Iris pigment epithelial cell (primary cell): Measurements from ENCODE around the gene MED23.
"Not testable (repeated sequence)": the region's sequence is repeated elsewhere in the genome, so short reads cannot be mapped to it uniquely, and the experiment has no call there.

Experiments
- DNase-seq: peaks from one replicate; pipeline ENCODE4 v3.0.0-alpha.2; 2011; ENCODE audit warnings: low read depth

Gene MED23

DNA sequence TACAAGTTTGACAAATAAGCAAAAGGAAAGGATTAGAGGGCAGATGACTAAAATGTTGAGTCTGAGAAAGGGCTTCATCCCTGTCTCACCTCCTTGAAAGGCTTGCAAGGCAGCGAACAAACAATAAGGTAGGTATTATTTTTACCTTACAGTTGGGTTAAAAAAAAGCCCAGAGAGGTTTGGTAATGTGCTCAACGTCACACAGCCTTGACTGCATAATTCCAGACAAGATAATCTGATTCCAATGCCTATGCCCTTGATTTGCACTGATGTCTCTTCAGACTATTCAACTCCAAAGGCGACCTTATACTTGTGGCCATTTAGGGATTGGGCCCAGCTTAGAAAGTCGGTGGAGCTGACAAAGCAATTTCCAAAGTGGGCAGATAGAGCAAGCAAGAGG is 53.4 kb downstream of the MED23 start:
- no peak for DNase-seq

- no peak for DNase-seq
These were observed 53.9 kb downstream of the MED23 start for GRCh38 chr6:131574133-131574532.

GRCh38 chr6:131572686-131573415 is 55.2 kb downstream of the MED23 start, which contains the start of gene ARG1:
Gene ARG1, plus strand, starts transcription at chr6:131573226. Its CDS starts 57 bp downstream, at chr6:131573283.
- DNase-seq = no peak

DNA sequence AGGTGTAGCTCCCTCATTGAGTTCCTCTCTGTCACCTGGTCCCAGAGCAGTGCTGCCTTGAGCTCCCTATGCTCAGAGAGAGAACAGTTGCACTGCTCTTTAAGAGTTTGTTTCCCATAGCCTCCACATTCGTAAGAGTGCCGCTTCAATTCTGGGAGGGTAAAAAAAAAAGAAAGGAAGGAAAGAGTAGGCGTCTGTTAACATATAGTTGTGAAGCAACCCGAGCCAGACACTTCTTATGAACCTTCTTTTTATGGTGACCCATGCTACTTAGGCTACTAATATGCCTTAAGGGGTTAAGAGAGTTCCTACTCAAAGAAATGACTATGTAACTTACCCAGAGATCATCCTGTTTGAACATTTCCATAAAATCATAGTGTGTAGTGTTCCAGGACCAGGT is 59.3 kb downstream of the MED23 start:
- DNase-seq = no peak

DNA sequence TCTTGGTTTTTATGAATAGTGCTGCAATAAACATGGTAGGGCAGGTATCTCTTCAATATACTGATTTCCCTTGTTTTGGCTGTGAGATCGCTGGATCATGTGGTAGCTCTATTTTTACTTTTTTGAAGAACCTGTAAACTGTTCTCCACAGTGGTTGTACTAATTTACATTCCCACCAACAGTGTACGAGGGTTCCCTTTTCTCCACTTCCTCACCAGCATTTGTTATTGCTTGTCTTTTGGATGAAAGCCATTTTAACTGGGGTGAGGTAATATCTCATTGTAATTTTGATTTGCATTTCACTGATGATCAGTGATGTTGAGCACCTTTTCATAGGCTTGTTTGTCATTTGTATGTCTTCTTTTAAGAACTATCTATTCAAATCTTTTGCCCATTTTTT is 63.0 kb downstream of the MED23 start:
- no peak for DNase-seq

GRCh38 chr6:131561925-131562707 is 65.9 kb downstream of the MED23 start:
- no peak for DNase-seq

DNA sequence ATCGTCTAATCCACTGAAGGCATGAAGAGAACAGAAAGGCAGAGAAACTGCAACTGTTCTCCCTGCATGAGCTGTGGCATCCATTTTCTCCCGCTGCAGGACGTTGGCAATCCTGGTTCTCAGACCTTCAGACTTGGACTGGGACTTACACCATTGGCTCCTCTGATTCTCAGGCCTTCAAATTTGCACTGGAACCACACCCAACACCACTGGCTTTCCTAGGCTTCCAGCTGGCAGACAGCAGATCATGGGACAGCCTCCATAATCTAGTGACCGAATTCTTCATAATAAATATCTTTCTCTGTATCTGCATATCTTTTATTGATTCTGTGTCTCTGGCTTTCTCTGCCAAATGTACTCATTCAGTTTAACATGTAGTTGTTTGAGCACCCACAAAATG is 69.1 kb downstream of the MED23 start:
- DNase-seq = no peak

- DNase-seq = no peak
These were observed 72.0 kb downstream of the MED23 start for GRCh38 chr6:131555992-131556391.

DNA sequence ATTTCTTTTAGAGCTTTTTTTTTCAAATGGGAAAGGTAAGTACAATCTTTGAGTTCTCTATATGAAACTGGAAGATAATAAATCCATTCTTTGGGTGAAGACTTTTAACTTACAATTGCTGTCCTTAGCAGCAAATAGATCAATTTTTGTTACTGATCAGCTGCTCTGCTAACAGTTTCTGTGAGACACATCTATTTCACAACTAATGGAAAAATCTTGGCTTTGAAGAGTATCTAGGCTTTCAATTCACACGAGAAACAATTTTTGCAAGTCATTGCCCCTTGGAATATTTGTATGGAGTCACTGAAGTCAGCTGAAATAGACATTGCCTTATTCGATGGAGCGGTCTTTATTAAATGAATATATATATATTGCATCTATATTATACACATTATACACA is 75.5 kb downstream of the MED23 start:
- DNase-seq = no peak

- DNase-seq = no peak
These were observed 76.1 kb downstream of the MED23 start for GRCh38 chr6:131551902-131552301.

- DNase-seq = no peak
These were observed 78.2 kb downstream of the MED23 start for GRCh38 chr6:131549811-131550210.

DNA sequence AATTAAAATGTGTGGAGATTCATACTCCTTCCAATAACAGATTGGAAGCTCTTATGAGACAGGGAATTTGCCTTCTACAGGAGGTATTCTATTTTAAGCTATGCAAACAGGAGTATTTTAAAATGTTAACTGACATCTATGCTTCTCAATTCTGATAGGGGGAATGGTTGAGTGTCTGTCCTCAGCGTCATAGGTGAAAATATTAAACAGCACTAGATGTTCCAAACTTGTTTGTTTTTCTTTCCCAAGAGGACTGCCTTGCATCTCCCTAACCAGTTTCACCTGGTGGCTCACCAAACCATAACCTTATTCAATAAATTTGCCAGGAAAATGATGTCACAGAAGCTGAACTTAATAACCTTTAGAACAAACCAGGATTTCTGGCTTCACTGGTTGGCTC is 79.6 kb downstream of the MED23 start:
- no peak for DNase-seq

GRCh38 chr6:131547488-131547887 is 80.6 kb downstream of the MED23 start:
- DNase-seq = no peak

GRCh38 chr6:131545317-131545716 is 82.7 kb downstream of the MED23 start:
- DNase-seq = no peak

DNA sequence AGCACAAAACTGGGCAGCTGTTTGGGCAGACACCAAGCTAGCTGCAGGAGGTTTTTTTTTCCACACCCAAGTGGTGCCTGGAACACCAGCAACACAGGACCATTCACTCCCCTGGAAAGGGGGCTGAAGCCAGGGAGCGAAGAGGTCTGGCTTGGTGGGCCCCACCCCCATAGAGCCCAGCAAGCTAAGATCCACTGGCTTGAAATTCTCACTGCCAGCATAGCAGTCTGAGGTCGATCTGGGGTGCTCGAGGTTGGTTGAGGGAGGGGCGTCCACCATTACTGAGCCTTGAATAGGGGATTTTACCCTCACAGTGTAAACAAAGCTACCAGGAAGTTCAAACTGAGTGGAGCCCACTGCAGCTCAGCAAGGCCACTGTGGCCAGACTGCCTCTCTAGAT is 89.4 kb downstream of the MED23 start:
- not testable (repeated sequence) for DNase-seq

GRCh38 chr6:131532580-131533039 is 95.4 kb downstream of the MED23 start:
- no peak for DNase-seq

- not testable (repeated sequence) for DNase-seq
These were observed 96.4 kb downstream of the MED23 start for GRCh38 chr6:131531681-131532080.

DNA sequence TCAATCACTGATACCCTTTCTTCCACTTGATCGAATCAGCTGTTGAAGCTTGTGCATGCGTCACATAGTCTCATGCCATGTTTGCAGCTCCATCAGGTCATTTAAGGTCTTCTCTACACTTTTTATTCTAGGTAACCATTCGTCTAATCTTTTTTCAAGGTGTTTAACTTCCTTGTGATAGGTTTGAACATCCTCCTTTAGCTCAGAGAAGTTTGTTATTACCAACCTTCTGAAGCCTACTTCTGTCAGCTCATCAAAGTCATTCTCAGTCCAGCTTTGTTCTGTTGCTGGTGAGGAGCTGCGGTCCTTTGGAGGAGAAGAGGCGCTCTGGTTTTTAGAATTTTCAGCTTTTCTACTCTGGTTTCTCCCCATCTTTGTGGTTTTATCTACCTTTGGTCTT is 97.1 kb downstream of the MED23 start:
- DNase-seq = not testable (repeated sequence)

DNA sequence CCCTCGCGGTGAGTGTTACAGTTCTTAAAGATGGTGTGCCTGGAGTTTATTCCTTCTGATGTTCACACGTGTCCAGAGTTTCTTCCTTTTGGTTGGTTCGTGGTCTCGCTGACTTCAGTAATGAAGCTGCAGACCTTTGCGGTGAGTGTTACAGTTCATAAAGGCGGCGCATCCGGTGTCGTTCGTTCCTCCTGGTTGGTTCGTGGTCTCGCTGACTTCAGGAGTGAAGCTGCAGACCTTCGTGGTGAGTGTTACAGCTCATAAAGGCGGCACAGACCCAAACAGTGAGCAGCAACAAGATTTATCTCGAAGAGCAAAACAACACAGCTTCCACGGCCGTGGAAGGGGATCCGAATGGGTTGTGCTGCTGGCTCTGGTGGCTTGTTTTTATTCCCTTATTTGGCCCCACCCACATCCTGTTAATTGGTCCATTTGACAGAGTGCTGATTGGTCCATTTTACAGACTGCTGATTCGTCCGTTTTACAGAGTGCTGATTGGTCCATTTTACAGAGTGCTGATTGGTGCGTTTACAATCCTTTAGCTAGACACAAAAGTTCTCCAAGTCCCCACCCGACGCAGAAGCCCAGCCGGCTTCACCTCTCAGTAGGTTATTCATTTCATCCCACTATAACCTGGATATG is 103.2 kb downstream of the MED23 start:
- DNase-seq = no peak

DNA sequence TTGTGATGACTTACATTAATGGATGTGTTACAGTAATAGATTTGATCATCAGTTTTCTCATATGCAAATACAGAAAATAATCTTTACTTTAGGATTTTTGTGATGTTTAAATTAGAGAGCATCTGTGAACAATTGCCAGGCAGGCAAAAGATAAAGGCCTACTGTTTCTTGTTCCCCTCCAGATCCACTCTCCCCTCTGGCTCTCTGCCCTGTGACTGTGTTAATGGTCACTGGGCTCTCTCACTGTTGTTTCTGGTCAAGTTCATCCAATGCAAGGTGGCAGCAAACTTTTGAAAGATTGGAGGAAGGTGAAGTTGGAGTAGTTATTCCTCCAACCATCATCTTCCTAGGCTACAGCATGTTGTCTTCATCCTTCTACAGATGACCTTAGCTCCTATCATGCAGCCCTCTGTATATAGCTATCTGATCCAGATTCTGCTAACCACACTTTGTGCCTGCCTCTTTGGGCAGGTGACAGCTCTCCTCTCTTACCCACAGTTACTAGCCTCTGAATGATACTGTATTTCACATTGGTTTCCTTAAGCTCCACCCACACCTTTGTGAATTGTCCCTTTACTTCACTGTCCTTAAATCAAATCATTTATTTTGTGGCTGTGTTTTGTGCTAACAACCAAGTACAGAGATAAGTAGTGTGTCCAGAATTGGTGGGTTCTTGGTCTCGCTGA is 103.9 kb downstream of the MED23 start:
- no peak for DNase-seq
